Measurements from ENCODE around the gene TMEM14A. TPM values are rescaled to one million over a fixed set of nuclear protein-coding genes. Genes with fewer than 3 reads are reported as not detected.
A peak's percentile ranks its signal among the peaks of the same experiment; 100 is the strongest.

Gene TMEM14A
- total RNA-seq, 1 donor: 19.9 TPM

GRCh38 chr6:52634211-52634610 is 36.7 kb upstream of the TMEM14A start:
- peak overlapping the region; percentile 9 for H3K4me2 ChIP-seq (ENCODE audit: insufficient read depth, low read length)
- H3K9me3 ChIP-seq (ENCODE audit: low read depth, low read length): no peaks in the 10 kb centered on the region
- no peaks in the 10 kb centered on the region for H3K36me3 ChIP-seq (ENCODE audit: insufficient read depth, low read length)
- H3K27me3 ChIP-seq (ENCODE audit: insufficient read depth, low read length): no peaks in the 10 kb centered on the region
- no peak for TF ChIP-seq CTCF (IDR thresholded peaks at IDR 0.05; ENCODE audit: extremely low read depth, low read depth, low read length)
- peak overlapping the region; percentile 63 for H3K27ac ChIP-seq (ENCODE audit: low read depth, low read length)
- DNase-seq (ENCODE audit: insufficient read length, low spot score, missing footprints): no peak
- H3K4me3 ChIP-seq (ENCODE audit: insufficient read depth, low read length): no peak overlapping the region
- H4K20me1 ChIP-seq (ENCODE audit: insufficient read depth, low read length): no peaks in the 10 kb centered on the region
- peaks cover 15% of the 10 kb centered on the region for H3K4me1 ChIP-seq (ENCODE audit: insufficient read depth, low read length)
- no peak overlapping the region for H2AFZ ChIP-seq (ENCODE audit: low read length)
- H3K79me2 ChIP-seq (ENCODE audit: insufficient read depth, low read length): no peaks in the 10 kb centered on the region

GRCh38 chr6:52635049-52635577 is 35.8 kb upstream of the TMEM14A start:
- Histone ChIP-seq H3K27me3 (ENCODE audit: insufficient read depth, low read length) (no peaks in the 10 kb centered on the region), H3K79me2 (ENCODE audit: insufficient read depth, low read length) (no peaks in the 10 kb centered on the region), H3K4me3 (ENCODE audit: insufficient read depth, low read length) (no peak overlapping the region), H3K4me1 (ENCODE audit: insufficient read depth, low read length) (peaks cover 15% of the 10 kb centered on the region), H4K20me1 (ENCODE audit: insufficient read depth, low read length) (no peaks in the 10 kb centered on the region), H3K27ac (ENCODE audit: low read depth, low read length) (peak overlapping the region; percentile 63), H3K4me2 (ENCODE audit: insufficient read depth, low read length) (peak overlapping the region; percentile 9), H3K9me3 (ENCODE audit: low read depth, low read length) (no peaks in the 10 kb centered on the region), H3K36me3 (ENCODE audit: insufficient read depth, low read length) (no peaks in the 10 kb centered on the region), H2AFZ (ENCODE audit: low read length) (peak overlapping the region; percentile 71)
- DNase-seq (ENCODE audit: insufficient read length, low spot score, missing footprints): no peak
- TF ChIP-seq CTCF (IDR thresholded peaks at IDR 0.05; ENCODE audit: extremely low read depth, low read depth, low read length): no peak

- Histone ChIP-seq H3K36me3 (ENCODE audit: insufficient read depth, low read length) (no peaks in the 10 kb centered on the region), H3K4me1 (ENCODE audit: insufficient read depth, low read length) (peaks cover 15% of the 10 kb centered on the region), H3K27ac (ENCODE audit: low read depth, low read length) (no peak overlapping the region), H3K4me3 (ENCODE audit: insufficient read depth, low read length) (no peak overlapping the region), H3K79me2 (ENCODE audit: insufficient read depth, low read length) (no peaks in the 10 kb centered on the region), H2AFZ (ENCODE audit: low read length) (no peak overlapping the region), H3K4me2 (ENCODE audit: insufficient read depth, low read length) (no peak overlapping the region), H3K27me3 (ENCODE audit: insufficient read depth, low read length) (no peaks in the 10 kb centered on the region), H4K20me1 (ENCODE audit: insufficient read depth, low read length) (no peaks in the 10 kb centered on the region), H3K9me3 (ENCODE audit: low read depth, low read length) (no peaks in the 10 kb centered on the region)
- no peak for TF ChIP-seq CTCF (IDR thresholded peaks at IDR 0.05; ENCODE audit: extremely low read depth, low read depth, low read length)
- DNase-seq (ENCODE audit: insufficient read length, low spot score, missing footprints): no peak
These were observed 34.1 kb upstream of the TMEM14A start for GRCh38 chr6:52636830-52637229.

- no peaks in the 10 kb centered on the region for H3K36me3 ChIP-seq (ENCODE audit: insufficient read depth, low read length)
- no peaks in the 10 kb centered on the region for H3K27me3 ChIP-seq (ENCODE audit: insufficient read depth, low read length)
- TF ChIP-seq CTCF (IDR thresholded peaks at IDR 0.05; ENCODE audit: extremely low read depth, low read depth, low read length): no peak
- H2AFZ ChIP-seq (ENCODE audit: low read length): no peak overlapping the region
- H3K79me2 ChIP-seq (ENCODE audit: insufficient read depth, low read length): no peaks in the 10 kb centered on the region
- H3K4me3 ChIP-seq (ENCODE audit: insufficient read depth, low read length): no peak overlapping the region
- H3K4me1 ChIP-seq (ENCODE audit: insufficient read depth, low read length): peaks cover 10% of the 10 kb centered on the region
- DNase-seq (ENCODE audit: insufficient read length, low spot score, missing footprints): no peak
- no peaks in the 10 kb centered on the region for H3K9me3 ChIP-seq (ENCODE audit: low read depth, low read length)
- H3K4me2 ChIP-seq (ENCODE audit: insufficient read depth, low read length): no peak overlapping the region
- H3K27ac ChIP-seq (ENCODE audit: low read depth, low read length): no peak overlapping the region
- H4K20me1 ChIP-seq (ENCODE audit: insufficient read depth, low read length): no peaks in the 10 kb centered on the region
These were observed 31.4 kb upstream of the TMEM14A start for GRCh38 chr6:52639493-52639892.
